ENCODE results near the gene DUSP9. TPM values are rescaled to one million over a fixed set of nuclear protein-coding genes. Genes with fewer than 3 reads are reported as not detected.
A peak's percentile ranks its signal among the peaks of the same experiment; 100 is the strongest.
"Not testable (repeated sequence)": the region's sequence is repeated elsewhere in the genome, so short reads cannot be mapped to it uniquely, and the experiment has no call there.

The DUSP9 gene
- total RNA-seq, 1 donor from 2014 or later: 0.21 TPM

GRCh38 chrX:153692003-153692402 lies 45.0 kb downstream of the DUSP9 start:
- Histone ChIP-seq H3K4me1 (no peaks in the 10 kb centered on the region), H3K27me3 (no peaks in the 10 kb centered on the region), H3K9ac (no peak overlapping the region), H3F3A (ENCODE audit: low read depth) (peaks cover 3% of the 10 kb centered on the region), H3K4me2 (no peak overlapping the region), H3K9me3 (ENCODE audit: low read depth) (no peaks in the 10 kb centered on the region), H4K20me1 (ENCODE audit: low read depth) (peaks cover 80% of the 10 kb centered on the region), H3K79me2 (ENCODE audit: low read depth) (peaks cover 47% of the 10 kb centered on the region), H2AFZ (replicated peaks) (no peak overlapping the region), H3K4me3 (peak overlapping the region; percentile 19), H3K27ac (no peak overlapping the region), H3K36me3 (no peaks in the 10 kb centered on the region)
- Mint-ChIP-seq H3K4me3 (no peak overlapping the region), H3K27me3 (ENCODE audit: insufficient read depth, low read depth) (peaks cover 3% of the 10 kb centered on the region), H3K9me3 (peaks cover 9% of the 10 kb centered on the region), H3K27ac (no peak overlapping the region), H3K4me1 (peaks cover 8% of the 10 kb centered on the region), H3K36me3 (no peaks in the 10 kb centered on the region)
- DNase-seq (ENCODE audit: low spot score): no peak
- TF ChIP-seq EZH2phosphoT487 (IDR thresholded peaks at IDR 0.05) (no peak), EZH2 (IDR thresholded peaks at IDR 0.05) (no peak)
- TF ChIP-seq, protein P1, sequence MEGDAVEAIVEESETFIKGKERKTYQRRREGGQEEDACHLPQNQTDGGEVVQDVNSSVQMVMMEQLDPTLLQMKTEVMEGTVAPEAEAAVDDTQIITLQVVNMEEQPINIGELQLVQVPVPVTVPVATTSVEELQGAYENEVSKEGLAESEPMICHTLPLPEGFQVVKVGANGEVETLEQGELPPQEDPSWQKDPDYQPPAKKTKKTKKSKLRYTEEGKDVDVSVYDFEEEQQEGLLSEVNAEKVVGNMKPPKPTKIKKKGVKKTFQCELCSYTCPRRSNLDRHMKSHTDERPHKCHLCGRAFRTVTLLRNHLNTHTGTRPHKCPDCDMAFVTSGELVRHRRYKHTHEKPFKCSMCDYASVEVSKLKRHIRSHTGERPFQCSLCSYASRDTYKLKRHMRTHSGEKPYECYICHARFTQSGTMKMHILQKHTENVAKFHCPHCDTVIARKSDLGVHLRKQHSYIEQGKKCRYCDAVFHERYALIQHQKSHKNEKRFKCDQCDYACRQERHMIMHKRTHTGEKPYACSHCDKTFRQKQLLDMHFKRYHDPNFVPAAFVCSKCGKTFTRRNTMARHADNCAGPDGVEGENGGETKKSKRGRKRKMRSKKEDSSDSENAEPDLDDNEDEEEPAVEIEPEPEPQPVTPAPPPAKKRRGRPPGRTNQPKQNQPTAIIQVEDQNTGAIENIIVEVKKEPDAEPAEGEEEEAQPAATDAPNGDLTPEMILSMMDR (IDR thresholded peaks at IDR 0.05): no peak

DNA sequence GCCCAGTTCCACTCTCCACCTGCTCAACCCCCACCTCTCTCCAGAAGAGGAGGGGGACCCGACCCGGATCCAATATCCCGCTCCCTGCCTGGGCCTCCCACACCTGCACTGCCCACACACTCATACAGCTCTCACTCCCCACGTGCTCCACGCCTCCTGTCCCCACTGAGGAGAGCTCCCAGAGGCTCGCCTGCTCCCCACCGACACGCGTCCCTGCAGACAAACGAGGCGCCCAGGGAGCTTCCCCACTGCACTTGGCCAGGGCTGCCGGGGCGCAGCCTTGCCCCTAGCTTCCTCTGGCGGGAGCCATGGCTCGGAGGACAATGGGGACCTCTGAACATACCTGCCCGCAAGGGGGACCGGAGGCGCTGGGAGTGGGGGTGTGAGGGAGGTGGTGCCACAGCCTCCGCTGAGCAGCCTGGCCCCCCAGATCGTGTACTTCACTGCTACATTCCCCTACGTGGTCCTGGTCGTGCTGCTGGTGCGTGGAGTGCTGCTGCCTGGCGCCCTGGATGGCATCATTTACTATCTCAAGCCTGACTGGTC lies 45.7 kb downstream of the DUSP9 start:
- Histone ChIP-seq H3K9ac (no peak overlapping the region), H4K20me1 (ENCODE audit: low read depth) (peaks cover 84% of the 10 kb centered on the region), H3K79me2 (ENCODE audit: low read depth) (peaks cover 47% of the 10 kb centered on the region), H3F3A (ENCODE audit: low read depth) (peaks cover 6% of the 10 kb centered on the region), H3K27me3 (no peaks in the 10 kb centered on the region), H3K4me1 (no peaks in the 10 kb centered on the region), H3K27ac (no peak overlapping the region), H2AFZ (replicated peaks) (no peak overlapping the region), H3K36me3 (no peaks in the 10 kb centered on the region), H3K4me3 (no peak overlapping the region), H3K9me3 (ENCODE audit: low read depth) (no peaks in the 10 kb centered on the region), H3K4me2 (no peak overlapping the region)
- H3K4me3 Mint-ChIP-seq: peak overlapping the region; percentile 65
- no peak for DNase-seq (ENCODE audit: low spot score)
- peaks cover 8% of the 10 kb centered on the region for H3K4me1 Mint-ChIP-seq
- TF ChIP-seq, protein P1 (IDR thresholded peaks at IDR 0.05): no peak
- TF ChIP-seq EZH2phosphoT487 (IDR thresholded peaks at IDR 0.05) (no peak), EZH2 (IDR thresholded peaks at IDR 0.05) (no peak)
- H3K27ac Mint-ChIP-seq: no peak overlapping the region
- H3K27me3 Mint-ChIP-seq (ENCODE audit: insufficient read depth, low read depth): peaks cover 3% of the 10 kb centered on the region
- H3K36me3 Mint-ChIP-seq: no peaks in the 10 kb centered on the region
- H3K9me3 Mint-ChIP-seq: peaks cover 15% of the 10 kb centered on the region

DNA sequence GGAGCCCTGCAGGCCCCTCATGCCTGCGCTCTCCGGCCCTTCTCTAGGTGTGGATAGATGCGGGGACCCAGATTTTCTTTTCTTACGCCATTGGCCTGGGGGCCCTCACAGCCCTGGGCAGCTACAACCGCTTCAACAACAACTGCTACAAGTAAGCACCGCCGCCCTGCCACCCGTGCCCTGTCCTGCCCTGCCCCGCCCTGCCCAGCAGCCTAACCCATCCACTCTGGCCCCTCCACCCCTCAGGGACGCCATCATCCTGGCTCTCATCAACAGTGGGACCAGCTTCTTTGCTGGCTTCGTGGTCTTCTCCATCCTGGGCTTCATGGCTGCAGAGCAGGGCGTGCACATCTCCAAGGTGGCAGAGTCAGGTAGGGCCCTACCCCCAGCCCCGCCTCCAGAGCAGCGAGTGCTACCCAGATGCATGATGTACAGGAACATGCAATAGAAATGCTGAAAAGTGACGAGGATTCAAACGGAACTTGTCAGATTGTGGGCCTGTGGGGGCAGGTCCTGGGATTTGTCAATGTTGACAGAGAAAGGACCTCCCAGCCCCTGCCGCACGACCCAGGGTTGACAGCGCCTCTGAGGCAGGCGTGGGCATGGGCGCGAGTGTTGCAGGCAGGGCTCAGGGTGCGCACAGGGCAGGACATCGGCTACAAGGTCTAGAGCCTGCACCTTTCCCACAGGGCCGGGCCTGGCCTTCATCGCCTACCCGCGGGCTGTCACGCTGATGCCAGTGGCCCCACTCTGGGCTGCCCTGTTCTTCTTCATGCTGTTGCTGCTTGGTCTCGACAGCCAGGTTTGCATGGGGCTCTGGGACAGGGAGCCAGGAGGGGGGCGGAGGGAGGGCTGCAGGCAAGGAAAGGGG lies 46.4 kb downstream of the DUSP9 start:
- Histone ChIP-seq H3K9me3 (ENCODE audit: low read depth) (no peaks in the 10 kb centered on the region), H3K36me3 (no peaks in the 10 kb centered on the region), H3K9ac (no peak overlapping the region), H2AFZ (replicated peaks) (no peak overlapping the region), H3K4me3 (no peak overlapping the region), H3K27ac (no peak overlapping the region), H3K4me1 (no peaks in the 10 kb centered on the region), H3K79me2 (ENCODE audit: low read depth) (peaks cover 46% of the 10 kb centered on the region), H3K27me3 (no peaks in the 10 kb centered on the region), H3K4me2 (no peak overlapping the region), H3F3A (ENCODE audit: low read depth) (peaks cover 6% of the 10 kb centered on the region), H4K20me1 (ENCODE audit: low read depth) (peaks cover 84% of the 10 kb centered on the region)
- no peak overlapping the region for H3K27ac Mint-ChIP-seq
- TF ChIP-seq EZH2 (IDR thresholded peaks at IDR 0.05) (no peak), EZH2phosphoT487 (IDR thresholded peaks at IDR 0.05) (no peak)
- TF ChIP-seq, protein P1 (IDR thresholded peaks at IDR 0.05): no peak
- no peak for DNase-seq (ENCODE audit: low spot score)
- H3K9me3 Mint-ChIP-seq: peaks cover 17% of the 10 kb centered on the region
- peaks cover 3% of the 10 kb centered on the region for H3K27me3 Mint-ChIP-seq (ENCODE audit: insufficient read depth, low read depth)
- no peak overlapping the region for H3K4me3 Mint-ChIP-seq
- no peaks in the 10 kb centered on the region for H3K36me3 Mint-ChIP-seq
- peaks cover 8% of the 10 kb centered on the region for H3K4me1 Mint-ChIP-seq

- H3K36me3 ChIP-seq; H3K4me3 ChIP-seq; H3K27ac Mint-ChIP-seq; H3K27me3 ChIP-seq; H3K4me1 Mint-ChIP-seq; DNase-seq (ENCODE audit: low spot score); H3K9me3 ChIP-seq (ENCODE audit: low read depth); H3K4me1 ChIP-seq; H3K36me3 Mint-ChIP-seq; H3K4me2 ChIP-seq; H3K27me3 Mint-ChIP-seq (ENCODE audit: insufficient read depth, low read depth); H3K4me3 Mint-ChIP-seq; H3K27ac ChIP-seq; H2AFZ ChIP-seq (replicated peaks); H3K9ac ChIP-seq; H3F3A ChIP-seq (ENCODE audit: low read depth): not testable (repeated sequence)
- Histone ChIP-seq H4K20me1 (ENCODE audit: low read depth) (peaks cover 80% of the 10 kb centered on the region), H3K79me2 (ENCODE audit: low read depth) (peaks cover 38% of the 10 kb centered on the region)
- peaks cover 22% of the 10 kb centered on the region for H3K9me3 Mint-ChIP-seq
Measured at GRCh38 chrX:153694256-153694655, 47.3 kb downstream of the DUSP9 start.
